NCI-H2196 (cell line): ENCODE results near the gene RNF8.

Experiments used
- DNase-seq: peaks from one replicate; lab custom pipeline; 2025; ENCODE audit not compliant: unreplicated experiment; lab: John Stamatoyannopoulos, UW

Gene RNF8

GRCh38 chr6:37357860-37358259, 4.1 kb downstream of the RNF8 start:
- no peak for DNase-seq

GRCh38 chr6:37359039-37359438, 5.3 kb downstream of the RNF8 start:
- no peak for DNase-seq

GRCh38 chr6:37362101-37362828, 8.5 kb downstream of the RNF8 start:
- no peak for DNase-seq

- DNase-seq = no peak
These were observed 12.0 kb downstream of the RNF8 start for GRCh38 chr6:37365791-37366190.

- no peak for DNase-seq
These were observed 13.1 kb downstream of the RNF8 start for GRCh38 chr6:37366910-37367309.

- DNase-seq = no peak
These were observed 15.2 kb downstream of the RNF8 start for GRCh38 chr6:37368961-37369320.

GRCh38 chr6:37369321-37370201, 15.8 kb downstream of the RNF8 start:
- DNase-seq = no peak

GRCh38 chr6:37371154-37372083, 17.6 kb downstream of the RNF8 start:
- DNase-seq = no peak

- DNase-seq = no peak
These were observed 18.3 kb downstream of the RNF8 start for GRCh38 chr6:37372116-37372515.

GRCh38 chr6:37373822-37374471, 20.2 kb downstream of the RNF8 start:
- DNase-seq = peak; percentile 12

GRCh38 chr6:37375376-37375775, 21.6 kb downstream of the RNF8 start:
- DNase-seq = no peak

GRCh38 chr6:37376078-37376743, 22.4 kb downstream of the RNF8 start:
- no peak for DNase-seq

- DNase-seq = peak; percentile 84
These were observed 27.8 kb downstream of the RNF8 start for GRCh38 chr6:37381579-37381978.

- DNase-seq = no peak
These were observed 29.4 kb downstream of the RNF8 start for GRCh38 chr6:37382994-37383765.

- no peak for DNase-seq
These were observed 34.8 kb downstream of the RNF8 start for GRCh38 chr6:37388578-37388977.

GRCh38 chr6:37389857-37390256, 36.1 kb downstream of the RNF8 start:
- no peak for DNase-seq

- no peak for DNase-seq
These were observed 37.3 kb downstream of the RNF8 start for GRCh38 chr6:37391120-37391519.

- no peak for DNase-seq
These were observed 39.0 kb downstream of the RNF8 start for GRCh38 chr6:37392821-37393220.

- no peak for DNase-seq
These were observed 39.7 kb downstream of the RNF8 start for GRCh38 chr6:37393381-37393929.
